A673 (cell line): ENCODE measurements around the gene CA6. TPM values are rescaled to one million over a fixed set of nuclear protein-coding genes. Genes with fewer than 3 reads are reported as not detected.

ENCODE experiments used
- BruUV-seq: library from RNA; stranded (reverse); fragments of 400-500 nt; replicated peaks from 2 replicates; lab custom pipeline; 2021; lab: Mats Ljungman, UMichigan
- CTCF ChIA-PET: fragments of 300-600 bp; sonication (Branson Sonifier 250); formaldehyde crosslinking; loops from one replicate; lab custom pipeline; 2022; ENCODE audit warnings: antibody characterized with exemption; lab: Charles Lee
- POLR2A ChIA-PET: fragments of 300-600 bp; sonication (Branson Sonifier 250); formaldehyde crosslinking; loops from one replicate; lab custom pipeline; 2022; ENCODE audit warnings: antibody characterized with exemption; ENCODE audit not compliant: low non-redundant PET; lab: Charles Lee
- DNase-seq: peaks from one replicate; pipeline ENCODE4 v3.0.0-alpha.2; 2015; ENCODE audit warnings: low spot score
- H3K27ac ChIP-seq: fragments of 200-600 bp; sonication (generic); 2 replicates; pipeline ENCODE4 v1.5.1; 2016; ENCODE audit warnings: mixed run types, low read depth, mild to moderate bottlenecking, mixed read lengths, antibody characterized with exemption, low read length; ENCODE audit not compliant: poor library complexity, severe bottlenecking
- H3K27me3 ChIP-seq: fragments of 200-600 bp; sonication (generic); replicated peaks from 2 replicates; pipeline ENCODE4 v1.6.1; 2017; ENCODE audit warnings: mixed run types, low read depth, mild to moderate bottlenecking, mixed read lengths, antibody characterized with exemption, low read length; ENCODE audit not compliant: insufficient read depth, poor library complexity
- H3K36me3 ChIP-seq: fragments of 200-600 bp; sonication (generic); 2 replicates; pipeline ENCODE4 v1.6.1; 2016; ENCODE audit warnings: mixed run types, mild to moderate bottlenecking, mixed read lengths, antibody characterized with exemption, low read length; ENCODE audit not compliant: insufficient read depth, poor library complexity, severe bottlenecking
- H3K4me1 ChIP-seq: fragments of 200-600 bp; sonication (generic); 2 replicates; pipeline ENCODE4 v1.6.1; 2017; ENCODE audit warnings: mixed run types, mild to moderate bottlenecking, mixed read lengths, antibody characterized with exemption, low read length; ENCODE audit not compliant: insufficient read depth, poor library complexity, severe bottlenecking
- H3K4me3 ChIP-seq: fragments of 200-600 bp; sonication (generic); 2 replicates; pipeline ENCODE4 v1.5.1; 2016; ENCODE audit warnings: low read depth, mixed run types, mild to moderate bottlenecking, mixed read lengths, low read length; ENCODE audit not compliant: poor library complexity, severe bottlenecking
- H3K9me3 ChIP-seq: fragments of 200-600 bp; sonication (generic); 2 replicates; pipeline ENCODE4 v1.6.1; 2016; ENCODE audit warnings: mixed run types, low read depth, mild to moderate bottlenecking, mixed read lengths, antibody characterized with exemption, low read length; ENCODE audit not compliant: poor library complexity, severe bottlenecking
- EZH2 ChIP-seq: fragments of 200-600 bp; sonication (generic); IDR thresholded peaks from 2 replicates; pipeline ENCODE4 v1.6.1; 2017; ENCODE audit warnings: borderline replicate concordance, low read depth, mild to moderate bottlenecking, mixed read lengths, antibody characterized with exemption, low read length; ENCODE audit not compliant: poor library complexity, severe bottlenecking
- intact Hi-C: fragments of 100-400 bp; cut with micrococcal nuclease; formaldehyde crosslinking; loops from one replicate; pipeline ENCODE4 v1.10.0; 2022; ENCODE audit not compliant: unreplicated experiment
- total RNA-seq: library from RNA; stranded (reverse); gene quantifications from 2 replicates; pipeline ENCODE4 v1.2.3, GENCODE V29; 2021
- TF ChIP-seq, protein P1 (sequence below): fragments of 300-800, 200-600 bp; sonication (generic); conservative IDR thresholded peaks from 2 replicates; pipeline ENCODE4 v1.5.1; 2017; ENCODE audit warnings: low read depth, mild to moderate bottlenecking, antibody characterized with exemption, low read length, moderate library complexity, mixed read lengths

The CA6 gene
- total RNA-seq, 1 experiment from 2014 or later, result not detected

DNA sequence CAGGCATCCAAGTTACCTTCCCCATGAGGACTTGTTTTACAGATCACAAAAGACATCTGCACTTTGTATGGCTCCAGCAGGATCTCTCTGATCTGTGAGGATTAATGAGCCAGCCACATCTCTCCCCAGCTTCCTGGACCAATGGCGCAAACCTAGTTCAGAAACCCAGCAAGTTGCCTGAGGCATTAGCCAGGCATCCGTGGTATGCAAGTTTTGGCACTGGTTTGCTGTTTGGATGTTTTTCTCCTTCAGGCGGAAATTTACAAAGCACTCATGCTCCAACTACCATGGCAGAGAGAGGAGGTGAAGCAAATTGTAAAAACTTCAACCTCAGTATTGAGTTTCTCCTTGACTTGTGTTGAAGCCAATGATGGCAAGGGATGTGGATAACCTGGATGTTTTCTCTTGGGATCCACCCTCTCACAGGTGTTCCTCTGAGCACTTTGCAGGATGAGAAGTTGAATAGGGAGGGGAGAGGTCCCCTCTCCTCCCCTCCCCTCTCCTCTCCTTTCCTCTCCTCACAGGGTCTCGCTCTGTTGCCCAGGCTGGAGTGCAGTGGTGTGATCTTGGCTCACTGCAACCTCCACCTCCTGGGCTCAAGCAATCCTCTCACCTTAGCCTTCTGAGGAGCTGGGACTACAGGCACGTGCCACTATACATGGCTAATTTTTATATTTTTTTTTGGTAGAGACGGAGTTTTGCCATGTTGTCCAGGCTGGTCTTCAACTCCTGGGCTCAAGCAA lies 41.6 kb upstream of the CA6 start:
- no peaks in the 10 kb centered on the region for H3K4me1 ChIP-seq
- no peaks in the 10 kb centered on the region for H3K27me3 ChIP-seq
- H3K9me3 ChIP-seq, result no peaks in the 10 kb centered on the region
- intact Hi-C loops, result no loop called here
- no peak overlapping the region for H3K27ac ChIP-seq
- H3K36me3 ChIP-seq, result no peaks in the 10 kb centered on the region
- ChIA-PET POLR2A (no interaction called here), CTCF (interaction anchor here (0.6 kb wide), 1 partner anchor 817 kb away, joined by 3 read pairs; no protein-coding TSS in a partner anchor)
- TF ChIP-seq, protein P1, sequence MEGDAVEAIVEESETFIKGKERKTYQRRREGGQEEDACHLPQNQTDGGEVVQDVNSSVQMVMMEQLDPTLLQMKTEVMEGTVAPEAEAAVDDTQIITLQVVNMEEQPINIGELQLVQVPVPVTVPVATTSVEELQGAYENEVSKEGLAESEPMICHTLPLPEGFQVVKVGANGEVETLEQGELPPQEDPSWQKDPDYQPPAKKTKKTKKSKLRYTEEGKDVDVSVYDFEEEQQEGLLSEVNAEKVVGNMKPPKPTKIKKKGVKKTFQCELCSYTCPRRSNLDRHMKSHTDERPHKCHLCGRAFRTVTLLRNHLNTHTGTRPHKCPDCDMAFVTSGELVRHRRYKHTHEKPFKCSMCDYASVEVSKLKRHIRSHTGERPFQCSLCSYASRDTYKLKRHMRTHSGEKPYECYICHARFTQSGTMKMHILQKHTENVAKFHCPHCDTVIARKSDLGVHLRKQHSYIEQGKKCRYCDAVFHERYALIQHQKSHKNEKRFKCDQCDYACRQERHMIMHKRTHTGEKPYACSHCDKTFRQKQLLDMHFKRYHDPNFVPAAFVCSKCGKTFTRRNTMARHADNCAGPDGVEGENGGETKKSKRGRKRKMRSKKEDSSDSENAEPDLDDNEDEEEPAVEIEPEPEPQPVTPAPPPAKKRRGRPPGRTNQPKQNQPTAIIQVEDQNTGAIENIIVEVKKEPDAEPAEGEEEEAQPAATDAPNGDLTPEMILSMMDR, result no peak
- TF ChIP-seq EZH2, result no peak
- H3K4me3 ChIP-seq, result no peak overlapping the region
- BruUV-seq, result no TSS peak
- peak; percentile 79 for DNase-seq

DNA sequence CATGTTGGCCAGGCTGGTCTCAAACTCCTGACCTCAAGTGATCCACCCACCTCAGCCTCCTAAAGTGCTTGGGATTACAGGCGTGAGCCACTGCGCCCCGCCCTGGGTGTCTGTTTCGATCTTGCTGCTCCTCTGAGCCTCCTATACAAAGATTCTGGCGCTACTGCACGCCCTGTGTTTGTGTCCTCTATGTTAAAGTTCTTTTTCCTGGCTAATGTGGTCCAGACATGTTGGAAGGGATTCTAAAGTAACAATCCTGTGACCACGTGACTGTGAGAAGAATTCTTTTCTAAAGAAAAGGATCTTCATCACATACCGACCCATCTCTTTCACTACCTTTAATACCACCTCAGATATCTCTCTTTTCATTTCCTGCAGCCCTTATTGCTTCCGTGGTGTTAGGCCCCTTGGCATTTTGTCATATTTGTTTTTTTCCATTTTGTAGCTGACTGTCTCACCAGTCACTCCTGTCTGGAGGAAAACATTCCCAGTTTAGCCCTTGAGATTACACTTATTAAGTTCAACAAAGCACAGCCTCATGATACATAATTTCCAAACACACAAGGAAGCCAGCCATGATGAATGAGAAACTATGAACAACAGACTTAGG lies 40.0 kb upstream of the CA6 start:
- Histone ChIP-seq H3K36me3 (no peaks in the 10 kb centered on the region), H3K4me1 (no peaks in the 10 kb centered on the region), H3K9me3 (no peaks in the 10 kb centered on the region), H3K4me3 (no peak overlapping the region), H3K27ac (no peak overlapping the region), H3K27me3 (no peaks in the 10 kb centered on the region)
- POLR2A ChIA-PET, result no interaction called here
- intact Hi-C loops, result no loop called here
- CTCF ChIA-PET, result no interaction called here
- no peak for DNase-seq
- BruUV-seq, result no TSS peak
- TF ChIP-seq, protein P1, result no peak
- TF ChIP-seq EZH2, result no peak

DNA sequence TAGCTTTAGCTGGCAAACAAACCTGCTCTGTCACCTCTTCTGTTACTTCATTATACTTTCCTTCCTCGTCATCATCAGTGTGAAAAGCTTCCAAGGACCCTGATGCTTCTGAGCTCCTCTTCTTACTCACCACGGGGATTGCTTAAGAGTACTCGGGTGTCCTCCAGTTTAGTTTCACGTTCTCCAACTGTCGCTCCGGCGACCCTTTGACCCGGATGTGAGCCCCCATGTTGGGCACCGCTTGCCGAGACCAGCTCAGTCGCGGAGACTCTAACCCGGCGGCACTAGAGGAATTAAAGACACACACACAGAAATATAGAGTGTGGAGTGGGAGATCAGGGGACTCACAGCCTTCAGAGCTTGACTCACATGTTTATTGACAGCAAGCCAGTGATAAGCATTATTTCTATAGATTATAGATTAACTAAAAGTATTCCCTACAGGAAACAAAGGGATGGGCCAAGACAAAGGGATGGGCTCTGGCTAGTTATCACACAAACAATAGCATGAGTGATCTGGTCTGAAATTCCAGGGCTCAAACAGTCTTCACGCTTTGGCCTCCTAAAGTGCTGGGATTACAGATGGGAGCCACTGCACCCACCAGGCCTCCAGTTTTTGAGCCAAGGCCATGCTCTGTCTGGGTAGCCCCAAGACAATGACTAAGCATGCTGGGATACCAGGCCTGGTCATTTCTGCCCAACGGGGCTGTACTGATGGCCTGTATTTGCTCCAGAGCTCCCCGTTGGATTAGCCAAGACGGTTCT lies 37.1 kb upstream of the CA6 start:
- H3K27ac ChIP-seq, result no peak overlapping the region
- no peak for TF ChIP-seq EZH2
- TF ChIP-seq, protein P1, result no peak
- H3K9me3 ChIP-seq, result no peaks in the 10 kb centered on the region
- ChIA-PET CTCF (no interaction called here), POLR2A (no interaction called here)
- no peak for DNase-seq
- no peak overlapping the region for H3K4me3 ChIP-seq
- H3K4me1 ChIP-seq, result no peaks in the 10 kb centered on the region
- no TSS peak for BruUV-seq
- H3K36me3 ChIP-seq, result no peaks in the 10 kb centered on the region
- H3K27me3 ChIP-seq, result no peaks in the 10 kb centered on the region
- intact Hi-C loops, result no loop called here
